ENCODE measurements around the gene CDC45.
"Not testable (repeated sequence)": the region's sequence is repeated elsewhere in the genome, so short reads cannot be mapped to it uniquely, and the experiment has no call there.

CDC45 gene

DNA sequence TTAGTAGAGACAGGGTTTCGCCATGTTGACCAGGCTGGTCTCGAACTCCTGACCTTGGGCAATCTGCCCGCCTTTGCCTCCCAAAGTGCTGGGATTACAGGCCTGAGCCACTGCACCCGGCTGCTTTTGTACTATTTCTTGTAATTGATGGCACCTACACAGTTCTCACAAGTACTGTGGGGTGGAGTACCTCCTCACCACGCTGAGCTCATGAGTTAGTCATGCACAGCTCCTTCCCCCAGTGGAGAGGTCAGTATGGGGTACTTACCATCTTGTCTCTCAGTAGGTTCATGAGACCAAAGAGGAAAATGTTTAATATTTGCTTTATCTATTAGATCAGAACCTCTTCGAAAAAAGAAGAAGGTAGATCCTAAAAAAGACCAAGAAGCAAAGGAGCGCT lies 45.3 kb upstream of the CDC45 start:
- TF ChIP-seq, protein P1, sequence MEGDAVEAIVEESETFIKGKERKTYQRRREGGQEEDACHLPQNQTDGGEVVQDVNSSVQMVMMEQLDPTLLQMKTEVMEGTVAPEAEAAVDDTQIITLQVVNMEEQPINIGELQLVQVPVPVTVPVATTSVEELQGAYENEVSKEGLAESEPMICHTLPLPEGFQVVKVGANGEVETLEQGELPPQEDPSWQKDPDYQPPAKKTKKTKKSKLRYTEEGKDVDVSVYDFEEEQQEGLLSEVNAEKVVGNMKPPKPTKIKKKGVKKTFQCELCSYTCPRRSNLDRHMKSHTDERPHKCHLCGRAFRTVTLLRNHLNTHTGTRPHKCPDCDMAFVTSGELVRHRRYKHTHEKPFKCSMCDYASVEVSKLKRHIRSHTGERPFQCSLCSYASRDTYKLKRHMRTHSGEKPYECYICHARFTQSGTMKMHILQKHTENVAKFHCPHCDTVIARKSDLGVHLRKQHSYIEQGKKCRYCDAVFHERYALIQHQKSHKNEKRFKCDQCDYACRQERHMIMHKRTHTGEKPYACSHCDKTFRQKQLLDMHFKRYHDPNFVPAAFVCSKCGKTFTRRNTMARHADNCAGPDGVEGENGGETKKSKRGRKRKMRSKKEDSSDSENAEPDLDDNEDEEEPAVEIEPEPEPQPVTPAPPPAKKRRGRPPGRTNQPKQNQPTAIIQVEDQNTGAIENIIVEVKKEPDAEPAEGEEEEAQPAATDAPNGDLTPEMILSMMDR (IDR thresholded peaks at IDR 0.05; ENCODE audit: low read length, missing control alignments), result no peak
- H3K4me3 ChIP-seq (replicated peaks; ENCODE audit: low read depth, low read length), result no peak overlapping the region
- no peak for DNase-seq (ENCODE audit: low read depth)

DNA sequence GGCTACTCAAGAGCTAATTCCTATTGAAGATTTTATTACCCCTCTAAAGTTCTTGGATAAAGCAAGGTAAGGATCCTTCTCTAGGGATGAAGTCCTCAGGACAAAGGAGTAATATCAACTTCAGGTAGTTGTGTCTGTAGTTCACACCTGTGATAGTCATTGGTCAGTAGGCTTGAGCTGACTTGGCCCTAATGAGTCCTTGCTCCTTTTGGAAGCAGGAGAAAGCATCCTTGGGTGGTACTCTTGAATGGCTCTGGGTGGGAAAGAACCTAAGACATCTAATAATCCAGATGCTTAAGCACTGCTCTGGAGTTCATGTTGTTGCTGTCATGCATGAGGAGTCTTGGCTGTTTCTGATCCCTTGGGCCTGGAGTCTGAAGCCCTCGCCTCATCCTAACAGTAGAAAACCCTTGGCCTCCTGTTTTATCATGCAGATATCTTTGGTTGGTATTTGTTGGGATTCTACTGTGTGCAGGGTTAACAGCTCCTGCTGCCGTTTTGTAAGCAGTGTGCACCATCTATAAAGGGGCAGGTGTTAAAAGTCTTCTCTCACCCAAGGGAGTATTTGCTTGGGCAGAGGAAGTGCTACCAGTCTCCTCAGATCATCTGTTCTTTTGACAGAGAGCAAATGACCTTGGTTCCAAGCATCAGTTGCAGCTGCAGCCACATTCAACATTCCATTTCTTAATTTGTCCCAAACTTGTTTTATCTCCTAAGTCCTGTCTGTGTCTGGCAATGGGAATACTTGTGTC lies 44.7 kb upstream of the CDC45 start:
- no peak overlapping the region for H3K4me3 ChIP-seq (replicated peaks; ENCODE audit: low read depth, low read length)

DNA sequence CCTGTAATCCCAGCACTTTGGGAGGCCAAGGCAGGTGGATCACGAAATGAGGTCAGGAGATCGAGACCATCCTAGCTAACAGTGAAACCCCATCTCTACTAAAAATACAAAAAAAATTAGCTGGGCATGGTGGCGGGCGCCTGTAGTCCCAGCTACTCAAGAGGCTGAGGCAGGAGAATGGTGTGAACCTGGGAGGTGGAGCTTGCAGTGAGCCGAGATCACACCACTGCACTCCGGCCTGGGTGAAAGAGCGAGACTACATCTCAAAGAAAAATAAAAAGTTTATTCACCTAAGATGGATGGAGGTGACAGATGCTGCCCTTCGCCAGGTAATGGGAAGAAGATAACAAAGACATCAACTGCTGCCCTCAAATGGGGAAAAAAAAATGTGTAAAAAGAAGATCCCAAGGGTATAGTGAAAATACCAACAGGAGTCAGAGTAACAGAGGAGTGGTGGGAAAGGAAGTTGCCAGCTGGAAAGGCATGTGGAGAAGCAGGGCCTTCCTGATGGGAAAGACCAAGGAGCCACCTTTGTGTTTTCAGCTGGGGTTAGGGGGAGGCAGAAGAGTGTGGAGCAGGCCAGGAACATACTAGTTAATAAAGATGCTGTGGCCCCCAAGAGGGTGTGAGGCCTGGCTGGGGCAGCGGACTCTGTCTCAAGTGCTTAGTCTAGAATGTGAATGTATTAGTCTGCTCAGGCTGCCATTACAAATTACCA lies 43.1 kb upstream of the CDC45 start:
- not testable (repeated sequence) for DNase-seq (ENCODE audit: low read depth); H3K4me3 ChIP-seq (replicated peaks; ENCODE audit: low read depth, low read length)

More for the DNA sequence above, 44.7 kb upstream of the CDC45 start:
- DNase-seq (ENCODE audit: low read depth), result no peak
- TF ChIP-seq, protein P1 (IDR thresholded peaks at IDR 0.05; ENCODE audit: low read length, missing control alignments), result no peak

DNA sequence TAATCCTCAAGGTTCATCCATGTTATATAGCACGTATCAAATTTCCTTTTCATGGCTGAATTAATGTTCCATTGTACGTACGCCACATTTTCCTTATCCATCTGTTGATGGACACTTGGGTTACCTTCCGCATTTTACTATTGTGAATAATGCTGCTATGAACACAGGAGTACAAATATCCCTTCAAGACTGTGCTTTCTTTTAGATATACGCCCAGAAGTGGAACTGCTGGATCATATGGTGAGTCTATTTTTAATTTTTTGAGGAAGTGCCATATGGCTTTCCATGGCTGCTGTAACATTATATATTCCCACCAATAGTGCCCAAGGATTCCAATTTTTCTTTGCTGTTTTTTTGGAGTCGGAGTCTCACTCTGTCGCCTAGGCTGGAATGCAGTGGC lies 41.4 kb upstream of the CDC45 start:
- no peak for DNase-seq (ENCODE audit: low read depth)
- H3K4me3 ChIP-seq (replicated peaks; ENCODE audit: low read depth, low read length), result no peak overlapping the region
- TF ChIP-seq, protein P1 (IDR thresholded peaks at IDR 0.05; ENCODE audit: low read length, missing control alignments), result no peak

DNA sequence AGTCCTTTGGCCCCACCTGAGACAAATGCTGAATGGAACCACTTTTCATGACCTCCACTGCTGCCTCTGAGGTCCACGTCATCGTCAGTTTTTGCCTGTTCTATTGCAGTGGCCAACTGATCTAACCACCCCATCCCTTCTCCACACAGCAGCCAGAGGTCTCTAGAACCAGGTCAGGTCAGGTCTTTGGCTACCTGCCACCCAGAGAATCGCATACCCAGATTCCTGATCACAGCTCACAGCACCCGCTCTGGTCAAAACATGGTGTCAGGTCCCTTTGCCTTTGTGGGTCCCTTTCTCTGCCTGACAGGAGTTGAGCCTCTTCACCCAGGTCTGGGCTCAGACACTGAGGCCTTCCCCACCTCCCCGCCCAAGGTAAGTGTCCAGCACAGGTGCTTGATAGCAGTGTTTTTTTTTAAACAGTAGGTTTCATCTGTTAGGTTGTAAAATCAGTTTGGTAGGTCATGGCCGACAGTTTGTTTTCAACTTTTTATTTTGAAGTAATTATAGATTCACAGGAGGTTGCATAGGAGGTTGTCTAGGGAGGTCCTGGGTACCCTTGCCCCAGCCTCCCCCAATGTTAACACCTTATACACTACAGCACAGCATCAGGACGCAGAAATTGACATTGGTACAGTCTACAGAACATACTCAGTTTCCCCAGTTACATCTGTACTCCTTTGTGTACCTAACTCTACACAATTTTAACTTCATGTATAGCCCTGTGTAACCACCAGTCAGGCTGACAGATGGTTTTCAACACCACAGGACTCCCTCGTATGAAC lies 39.1 kb upstream of the CDC45 start:
- TF ChIP-seq, protein P1 (IDR thresholded peaks at IDR 0.05; ENCODE audit: low read length, missing control alignments), result no peak
- no peak overlapping the region for H3K4me3 ChIP-seq (replicated peaks; ENCODE audit: low read depth, low read length)

DNA sequence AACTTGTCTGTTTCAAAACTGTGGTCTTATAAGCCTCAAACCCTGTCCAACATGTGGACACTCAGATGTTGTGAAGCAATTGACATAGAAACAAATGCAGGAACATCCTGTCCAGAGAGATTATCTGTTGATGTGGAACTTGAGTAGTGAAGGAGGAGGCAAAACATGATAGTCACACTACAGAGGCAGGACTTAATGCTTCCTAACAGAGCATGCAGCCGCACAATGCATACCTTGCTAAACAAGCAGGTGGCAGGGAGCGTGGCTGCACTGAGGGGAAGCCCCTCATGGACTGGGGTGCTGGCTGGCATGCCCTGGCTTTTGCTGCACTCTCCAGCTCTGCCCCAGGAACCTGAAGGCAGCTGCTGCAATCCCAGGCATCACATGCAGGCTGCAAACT lies 37.6 kb upstream of the CDC45 start:
- no peak for DNase-seq (ENCODE audit: low read depth)
- H3K4me3 ChIP-seq (replicated peaks; ENCODE audit: low read depth, low read length), result no peak overlapping the region
- TF ChIP-seq, protein P1 (IDR thresholded peaks at IDR 0.05; ENCODE audit: low read length, missing control alignments), result no peak

More for the DNA sequence above, 39.1 kb upstream of the CDC45 start:
- DNase-seq (ENCODE audit: low read depth), result no peak

Data from fibroblast of pulmonary artery (primary cell).